HAP-1 (cell line): ENCODE measurements around the gene CHRNA3.

ENCODE experiments used
- DNase-seq, 2 experiments: peaks; one replicate each; pipeline ENCODE4 v3.0.0-alpha.2; 2016 to 2020; ENCODE audit warnings: low spot score in 2 of 2
- H3K27me3 ChIP-seq: fragments of 250-450 bp; sonication (Bioruptor Pico); 2 replicates; pipeline ENCODE4 v1.5.1; 2020; ENCODE audit warnings: low read depth, mild to moderate bottlenecking, moderate library complexity
- H3K36me3 ChIP-seq: fragments of 250-450 bp; sonication (Bioruptor Pico); replicated peaks from 2 replicates; pipeline ENCODE4 v1.5.1; 2020; ENCODE audit warnings: mild to moderate bottlenecking
- H3K4me1 ChIP-seq: fragments of 250-450 bp; sonication (Bioruptor Pico); 2 replicates; pipeline ENCODE4 v1.5.1; 2020; ENCODE audit warnings: mild to moderate bottlenecking
- H3K4me3 ChIP-seq: fragments of 250-450 bp; sonication (Bioruptor Pico); 2 replicates; pipeline ENCODE4 v1.5.1; 2020; ENCODE audit warnings: mild to moderate bottlenecking, moderate library complexity
- H3K9me3 ChIP-seq: fragments of 250-450 bp; sonication (Bioruptor Pico); 2 replicates; pipeline ENCODE4 v1.5.1; 2020; ENCODE audit warnings: mild to moderate bottlenecking, moderate library complexity
- in situ Hi-C: fragments of 300-500 bp; cut with MboI; formaldehyde crosslinking; loops from 3 replicates; pipeline ENCODE4 v1.14.3; 2020; ENCODE audit warnings: low sequenced_read_pairs, inconsistent platforms, mixed read lengths

CHRNA3 gene

GRCh38 chr15:78645009-78645408 lies 24.2 kb upstream of the CHRNA3 start:
- Histone ChIP-seq H3K36me3 (no peaks in the 10 kb centered on the region), H3K27me3 (no peaks in the 10 kb centered on the region; the same call in 1 of the 2 replicates), H3K4me1 (no peaks in the 10 kb centered on the region), H3K4me3 (no peak overlapping the region), H3K9me3 (no peaks in the 10 kb centered on the region)
- no peak for DNase-seq
- in situ Hi-C loops = no loop called here

GRCh38 chr15:78642331-78642730 lies 21.5 kb upstream of the CHRNA3 start:
- in situ Hi-C loops = no loop called here
- H3K4me3 ChIP-seq = no peak overlapping the region
- DNase-seq = no peak
- no peaks in the 10 kb centered on the region for H3K36me3 ChIP-seq
- H3K27me3 ChIP-seq = no peaks in the 10 kb centered on the region; the same call in 1 of the 2 replicates
- no peaks in the 10 kb centered on the region for H3K9me3 ChIP-seq
- no peaks in the 10 kb centered on the region for H3K4me1 ChIP-seq

- Histone ChIP-seq H3K9me3 (no peaks in the 10 kb centered on the region), H3K4me3 (no peak overlapping the region), H3K4me1 (no peaks in the 10 kb centered on the region)
Measured at GRCh38 chr15:78641749-78642275, 21.0 kb upstream of the CHRNA3 start.

GRCh38 chr15:78641102-78641748 lies 20.4 kb upstream of the CHRNA3 start, which contains the start of gene CHRNB4:
Gene CHRNB4 (minus strand): TSS chr15:78641210. CDS start chr15:78641133, 77 bp downstream.
- no peaks in the 10 kb centered on the region; the same call in 1 of the 2 replicates for H3K27me3 ChIP-seq
- in situ Hi-C loops = no loop called here
- H3K36me3 ChIP-seq = no peaks in the 10 kb centered on the region
- no peaks in the 10 kb centered on the region for H3K4me1 ChIP-seq
- H3K4me3 ChIP-seq = peak within 1 kb of the TSS; percentile 34
- DNase-seq = peak in 1 of 2 experiments; percentile 82
- H3K9me3 ChIP-seq = no peaks in the 10 kb centered on the region

More at GRCh38 chr15:78641749-78642275, 21.0 kb upstream of the CHRNA3 start:
- Histone ChIP-seq H3K27me3 (no peaks in the 10 kb centered on the region; the same call in 1 of the 2 replicates), H3K36me3 (no peaks in the 10 kb centered on the region)
- no peak for DNase-seq
- in situ Hi-C loops = no loop called here

GRCh38 chr15:78640527-78641101 lies 19.8 kb upstream of the CHRNA3 start:
- no peaks in the 10 kb centered on the region; the same call in 1 of the 2 replicates for H3K27me3 ChIP-seq
- no peaks in the 10 kb centered on the region for H3K9me3 ChIP-seq
- H3K4me1 ChIP-seq = no peaks in the 10 kb centered on the region
- in situ Hi-C loops = no loop called here
- peak in 1 of 2 experiments; percentile 76 for DNase-seq
- H3K4me3 ChIP-seq = peak overlapping the region; percentile 34
- no peaks in the 10 kb centered on the region for H3K36me3 ChIP-seq

GRCh38 chr15:78638658-78639314 lies 18.0 kb upstream of the CHRNA3 start:
- H3K27me3 ChIP-seq = no peaks in the 10 kb centered on the region; the same call in 1 of the 2 replicates
- no peak overlapping the region for H3K4me3 ChIP-seq
- H3K4me1 ChIP-seq = no peaks in the 10 kb centered on the region
- in situ Hi-C loops = no loop called here
- H3K36me3 ChIP-seq = no peaks in the 10 kb centered on the region
- DNase-seq = peak; percentile 75 to 96
- H3K9me3 ChIP-seq = no peaks in the 10 kb centered on the region

GRCh38 chr15:78637776-78638435 lies 17.1 kb upstream of the CHRNA3 start:
- in situ Hi-C loops = no loop called here
- Histone ChIP-seq H3K9me3 (no peaks in the 10 kb centered on the region), H3K4me3 (no peak overlapping the region), H3K27me3 (no peaks in the 10 kb centered on the region; the same call in 1 of the 2 replicates), H3K36me3 (no peaks in the 10 kb centered on the region), H3K4me1 (no peaks in the 10 kb centered on the region)
- DNase-seq = peak; percentile 33 to 47

- H3K9me3 ChIP-seq = no peaks in the 10 kb centered on the region
- in situ Hi-C loops = no loop called here
- no peaks in the 10 kb centered on the region for H3K36me3 ChIP-seq
- H3K27me3 ChIP-seq = no peaks in the 10 kb centered on the region
- H3K4me1 ChIP-seq = no peaks in the 10 kb centered on the region
- no peak overlapping the region for H3K4me3 ChIP-seq
- DNase-seq = no peak
Measured at GRCh38 chr15:78636378-78636859, 15.6 kb upstream of the CHRNA3 start.

GRCh38 chr15:78635346-78635745 lies 14.6 kb upstream of the CHRNA3 start:
- no peaks in the 10 kb centered on the region for H3K4me1 ChIP-seq
- no peaks in the 10 kb centered on the region for H3K36me3 ChIP-seq
- no peaks in the 10 kb centered on the region for H3K27me3 ChIP-seq
- H3K9me3 ChIP-seq = no peaks in the 10 kb centered on the region
- in situ Hi-C loops = no loop called here
- peak in 1 of 2 experiments; percentile 7 for DNase-seq
- no peak overlapping the region for H3K4me3 ChIP-seq

GRCh38 chr15:78634210-78635145 lies 13.7 kb upstream of the CHRNA3 start:
- no peaks in the 10 kb centered on the region for H3K4me1 ChIP-seq
- peaks cover 2% of the 10 kb centered on the region for H3K27me3 ChIP-seq
- DNase-seq = peak in 1 of 2 experiments; percentile 6
- H3K4me3 ChIP-seq = no peak overlapping the region
- H3K9me3 ChIP-seq = no peaks in the 10 kb centered on the region
- no peaks in the 10 kb centered on the region for H3K36me3 ChIP-seq
- in situ Hi-C loops = no loop called here

GRCh38 chr15:78633348-78633747 lies 12.6 kb upstream of the CHRNA3 start:
- Histone ChIP-seq H3K4me1 (no peaks in the 10 kb centered on the region), H3K27me3 (peaks cover 12% of the 10 kb centered on the region), H3K9me3 (no peaks in the 10 kb centered on the region), H3K4me3 (no peak overlapping the region), H3K36me3 (no peaks in the 10 kb centered on the region)
- DNase-seq = no peak
- in situ Hi-C loops = no loop called here

- Histone ChIP-seq H3K9me3 (no peaks in the 10 kb centered on the region), H3K4me3 (no peak overlapping the region), H3K4me1 (no peaks in the 10 kb centered on the region), H3K27me3 (peaks cover 30% of the 10 kb centered on the region), H3K36me3 (no peaks in the 10 kb centered on the region)
- in situ Hi-C loops = no loop called here
- no peak for DNase-seq
Measured at GRCh38 chr15:78630886-78631633, 10.3 kb upstream of the CHRNA3 start.
